ENCODE results near the gene ARSG. TPM values are rescaled to one million over a fixed set of nuclear protein-coding genes. Genes with fewer than 3 reads are reported as not detected.
"Not testable (repeated sequence)": the region's sequence is repeated elsewhere in the genome, so short reads cannot be mapped to it uniquely, and the experiment has no call there.

ARSG gene
- total RNA-seq, 1 experiment from 2014 or later: 7.9 TPM

- H3K27ac Mint-ChIP-seq: peak overlapping the region; percentile 72; the same call in 1 of the 2 replicates
- POLR2A ChIA-PET: interaction anchor here (0.7 kb wide), 1 partner anchor 209 kb away, joined by 3 read pairs; the partner anchor contains the start of gene WIPI1
- DNase-seq (ENCODE audit: low spot score) (no peak), ATAC-seq (peak; percentile 60)
- CTCF ChIA-PET: interaction anchor here (1.2 to 2.6 kb wide), 6 partner anchors 19 to 209 kb away, joined by 3 to 13 read pairs (median 8); partner anchors contain the start of gene WIPI1
- peak overlapping the region; percentile 80 for H3K4me3 Mint-ChIP-seq
- H3K27me3 Mint-ChIP-seq (ENCODE audit: low read depth): no peaks in the 10 kb centered on the region
- H3K4me1 Mint-ChIP-seq: peaks cover 14% of the 10 kb centered on the region
- H3K36me3 Mint-ChIP-seq: peaks cover 12% of the 10 kb centered on the region
- H3K9me3 Mint-ChIP-seq: no peaks in the 10 kb centered on the region
- TF ChIP-seq ESRRA (CRISPR knock-in tag; IDR thresholded peaks at IDR 0.05; ENCODE audit: borderline replicate concordance) (no peak), IRF1 (CRISPR knock-in tag; IDR thresholded peaks at IDR 0.05) (peak; percentile 35; the same call in 1 of the 2 replicates)
Measured at GRCh38 chr17:68248199-68248825, 43.0 kb upstream of the ARSG start.

GRCh38 chr17:68248891-68249290 lies 42.4 kb upstream of the ARSG start:
- Mint-ChIP-seq H3K27me3 (ENCODE audit: low read depth) (no peaks in the 10 kb centered on the region), H3K9me3 (no peaks in the 10 kb centered on the region), H3K4me3 (peak overlapping the region; percentile 80), H3K36me3 (peaks cover 12% of the 10 kb centered on the region), H3K27ac (no peak overlapping the region), H3K4me1 (peaks cover 14% of the 10 kb centered on the region)
- DNase-seq (ENCODE audit: low spot score): no peak
- ChIA-PET POLR2A (no interaction called here), CTCF (interaction anchor here (1.2 to 2.6 kb wide), 4 partner anchors 48 to 208 kb away, joined by 3 to 13 read pairs (median 8); partner anchors contain the start of gene WIPI1)
- TF ChIP-seq TCF7 (CRISPR knock-in tag; IDR thresholded peaks at IDR 0.05; ENCODE audit: low read depth) (no peak), MAX (CRISPR knock-in tag; IDR thresholded peaks at IDR 0.05) (no peak)
- ATAC-seq: no peak

GRCh38 chr17:68249354-68249765 lies 41.9 kb upstream of the ARSG start:
- Mint-ChIP-seq H3K9me3 (no peaks in the 10 kb centered on the region), H3K4me1 (peaks cover 14% of the 10 kb centered on the region), H3K27me3 (ENCODE audit: low read depth) (no peaks in the 10 kb centered on the region), H3K4me3 (peak overlapping the region; percentile 80; the same call in 1 of the 2 replicates), H3K27ac (no peak overlapping the region), H3K36me3 (peaks cover 17% of the 10 kb centered on the region)
- ATAC-seq: no peak
- no peak for DNase-seq (ENCODE audit: low spot score)
- CTCF ChIA-PET: no interaction called here
- POLR2A ChIA-PET: no interaction called here
- TF ChIP-seq EMX1 (CRISPR knock-in tag; IDR thresholded peaks at IDR 0.05) (no peak), ZNF532 (CRISPR knock-in tag; IDR thresholded peaks at IDR 0.05; ENCODE audit: borderline replicate concordance) (no peak), ATF2 (CRISPR knock-in tag; IDR thresholded peaks at IDR 0.05; ENCODE audit: borderline replicate concordance, low read depth) (no peak), ATF3 (CRISPR knock-in tag; conservative IDR thresholded peaks at IDR 0.05) (no peak), ELF4 (CRISPR knock-in tag; IDR thresholded peaks at IDR 0.05; ENCODE audit: low read depth) (no peak)

GRCh38 chr17:68253426-68253825 lies 37.9 kb upstream of the ARSG start:
- H3K27ac Mint-ChIP-seq; POLR2A ChIA-PET; H3K27me3 Mint-ChIP-seq (ENCODE audit: low read depth); ATAC-seq; H3K9me3 Mint-ChIP-seq; H3K4me3 Mint-ChIP-seq; DNase-seq (ENCODE audit: low spot score); H3K4me1 Mint-ChIP-seq: not testable (repeated sequence)
- CTCF ChIA-PET: interaction anchor here (0.6 kb wide), 1 partner anchor 361 kb away, joined by 3 read pairs; no protein-coding TSS in a partner anchor
- H3K36me3 Mint-ChIP-seq: peaks cover 39% of the 10 kb centered on the region
